NB4 (cell line): ENCODE data around the gene SNU13.
"Not testable (repeated sequence)": the region's sequence is repeated elsewhere in the genome, so short reads cannot be mapped to it uniquely, and the experiment has no call there.

Experiments
- DNase-seq: peaks from one replicate; pipeline ENCODE4 v3.0.0; 2010; ENCODE audit warnings: low read depth
- H3K4me3 ChIP-seq: one replicate; pipeline ENCODE4 v1.5.1; 2011; ENCODE audit warnings: mild to moderate bottlenecking, low read depth, low read length, moderate library complexity
- CTCF ChIP-seq: IDR thresholded peaks from one replicate; pipeline ENCODE4 v1.5.1; 2012; ENCODE audit warnings: low read depth, low read length
- MAX ChIP-seq: IDR thresholded peaks from 2 replicates; pipeline ENCODE4 v1.6.1; 2011; ENCODE audit warnings: low read depth, low read length
- MYC ChIP-seq: IDR thresholded peaks from 2 replicates; pipeline ENCODE4 v1.6.1; 2011; ENCODE audit warnings: low read depth, low read length
- POLR2A ChIP-seq: IDR thresholded peaks from 2 replicates; pipeline ENCODE4 v1.6.1; 2011; ENCODE audit warnings: mild to moderate bottlenecking; ENCODE audit not compliant: insufficient read length; ENCODE audit errors: extremely low read depth

The SNU13 gene

GRCh38 chr22:41674846-41675340, 13.8 kb downstream of the SNU13 start:
- no peak overlapping the region for H3K4me3 ChIP-seq
- no peak for TF ChIP-seq POLR2A
- TF ChIP-seq MAX: no peak
- no peak for TF ChIP-seq MYC
- TF ChIP-seq CTCF: no peak
- DNase-seq: no peak

- no peak for TF ChIP-seq MAX
- TF ChIP-seq POLR2A: no peak
- TF ChIP-seq CTCF: no peak
- no peak for TF ChIP-seq MYC
- DNase-seq: no peak
- no peak overlapping the region for H3K4me3 ChIP-seq
Observed at GRCh38 chr22:41672780-41673509, 15.7 kb downstream of the SNU13 start.

GRCh38 chr22:41672096-41672495, 16.6 kb downstream of the SNU13 start:
- DNase-seq, H3K4me3 ChIP-seq: not testable (repeated sequence)

- TF ChIP-seq MYC (no peak), CTCF (no peak), MAX (no peak), POLR2A (no peak)
- no peak overlapping the region for H3K4me3 ChIP-seq
- DNase-seq: no peak
Observed at GRCh38 chr22:41668971-41669911, 19.4 kb downstream of the SNU13 start.

GRCh38 chr22:41664951-41665350, 23.7 kb downstream of the SNU13 start:
- TF ChIP-seq POLR2A: no peak
- TF ChIP-seq CTCF: no peak
- no peak for TF ChIP-seq MYC
- TF ChIP-seq MAX: no peak
- no peak for DNase-seq
- H3K4me3 ChIP-seq: no peak overlapping the region

GRCh38 chr22:41664490-41664889, 24.2 kb downstream of the SNU13 start:
- no peak for TF ChIP-seq MAX
- no peak for DNase-seq

GRCh38 chr22:41663594-41663993, 25.1 kb downstream of the SNU13 start:
- not testable (repeated sequence) for H3K4me3 ChIP-seq, DNase-seq

More at GRCh38 chr22:41664490-41664889, 24.2 kb downstream of the SNU13 start:
- H3K4me3 ChIP-seq: no peak overlapping the region
